ENCODE measurements around the gene NUP133.

DNA sequence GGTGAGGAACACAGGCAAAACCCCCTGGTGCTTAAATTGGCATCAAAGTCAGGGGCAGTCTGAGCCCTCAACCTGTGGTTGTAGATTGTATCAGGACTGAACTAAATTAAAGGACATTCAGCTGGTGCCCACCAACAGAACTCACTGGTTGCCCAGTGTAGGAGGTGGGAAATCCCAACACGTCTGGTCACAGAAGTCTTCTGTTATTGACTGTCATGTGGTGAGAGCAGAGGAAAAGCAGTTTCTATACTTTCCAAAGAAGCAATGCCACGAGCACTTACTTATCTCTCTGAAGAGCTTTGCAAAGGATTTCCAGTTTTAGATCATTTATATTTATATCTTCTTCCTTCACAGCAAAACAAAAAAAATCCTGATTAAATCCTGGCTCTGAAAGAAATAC is 59.3 kb downstream of the NUP133 start:
- TF ChIP-seq, protein P1, sequence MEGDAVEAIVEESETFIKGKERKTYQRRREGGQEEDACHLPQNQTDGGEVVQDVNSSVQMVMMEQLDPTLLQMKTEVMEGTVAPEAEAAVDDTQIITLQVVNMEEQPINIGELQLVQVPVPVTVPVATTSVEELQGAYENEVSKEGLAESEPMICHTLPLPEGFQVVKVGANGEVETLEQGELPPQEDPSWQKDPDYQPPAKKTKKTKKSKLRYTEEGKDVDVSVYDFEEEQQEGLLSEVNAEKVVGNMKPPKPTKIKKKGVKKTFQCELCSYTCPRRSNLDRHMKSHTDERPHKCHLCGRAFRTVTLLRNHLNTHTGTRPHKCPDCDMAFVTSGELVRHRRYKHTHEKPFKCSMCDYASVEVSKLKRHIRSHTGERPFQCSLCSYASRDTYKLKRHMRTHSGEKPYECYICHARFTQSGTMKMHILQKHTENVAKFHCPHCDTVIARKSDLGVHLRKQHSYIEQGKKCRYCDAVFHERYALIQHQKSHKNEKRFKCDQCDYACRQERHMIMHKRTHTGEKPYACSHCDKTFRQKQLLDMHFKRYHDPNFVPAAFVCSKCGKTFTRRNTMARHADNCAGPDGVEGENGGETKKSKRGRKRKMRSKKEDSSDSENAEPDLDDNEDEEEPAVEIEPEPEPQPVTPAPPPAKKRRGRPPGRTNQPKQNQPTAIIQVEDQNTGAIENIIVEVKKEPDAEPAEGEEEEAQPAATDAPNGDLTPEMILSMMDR (IDR thresholded peaks at IDR 0.05; ENCODE audit: insufficient read depth, low read length, poor library complexity, severe bottlenecking), result no peak
- no peak for TF ChIP-seq EZH2phosphoT487 (conservative IDR thresholded peaks at IDR 0.05; ENCODE audit: low read length)
